ENCODE measurements around the gene ZNF433. TPM values are rescaled to one million over a fixed set of nuclear protein-coding genes. Genes with fewer than 3 reads are reported as not detected.
A peak's percentile ranks its signal among the peaks of the same experiment; 100 is the strongest.

ZNF433 gene
- total and polyA plus RNA-seq, 10 of the 15 experiments (the other 5 are each of a cell fraction or from before 2014, with no cell fraction given): 0.79 to 2.9 (median 1.7) TPM

DNA sequence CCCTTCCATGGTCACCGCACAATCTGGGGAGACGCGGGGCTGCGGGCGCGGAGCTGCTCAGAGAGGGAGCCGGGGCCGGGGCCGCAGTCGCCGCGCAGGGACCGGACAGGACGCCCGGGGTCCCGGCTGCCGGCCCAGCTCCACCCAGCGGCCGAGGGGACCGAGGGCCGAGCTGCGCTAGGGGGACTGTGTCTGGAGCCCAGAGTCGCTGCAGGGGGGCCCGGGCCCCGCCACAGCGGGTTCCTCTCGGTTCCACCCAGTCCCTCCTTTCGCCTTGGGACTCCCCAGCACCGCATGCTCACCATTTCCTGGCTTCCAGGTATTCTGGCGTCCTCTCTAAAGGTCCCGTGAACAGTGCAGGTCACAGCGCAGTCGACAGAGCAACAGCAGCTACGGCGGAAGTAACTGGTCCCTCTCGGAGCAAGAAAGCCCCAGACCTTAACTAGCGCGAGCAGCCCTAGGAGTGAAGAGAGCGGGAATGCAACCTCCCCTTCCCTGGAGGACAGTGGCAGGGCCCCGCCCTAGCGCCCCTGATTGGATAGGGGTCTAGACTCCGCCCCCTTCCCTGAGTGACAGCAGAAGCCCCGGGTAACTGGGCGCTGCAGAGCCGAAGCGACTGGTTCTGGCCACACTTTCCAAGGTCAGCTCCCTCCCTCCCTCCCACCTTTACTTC lies 17.2 kb upstream of the ZNF433 start, which contains the start of gene ZNF878 (continued):
- TF ChIP-seq CEBPB (IDR thresholded peaks at IDR 0.05; ENCODE audit: borderline replicate concordance in 1 of 2, low read depth in 2 of 2, low read length in 2 of 2) (no peak), CREB1 (IDR thresholded peaks at IDR 0.05; ENCODE audit: low read depth) (peak; percentile 35; the same call in 1 of the 2 replicates), RB1 (IDR thresholded peaks at IDR 0.05; ENCODE audit: borderline replicate concordance) (peak; percentile 39; the same call in 1 of the 2 replicates), KLF5 (IDR thresholded peaks at IDR 0.05; ENCODE audit: partially characterized antibody) (peak; percentile 60), SP1 (IDR thresholded peaks at IDR 0.05; ENCODE audit: low read depth, low read length) (peak; percentile 67), NBN (IDR thresholded peaks at IDR 0.05) (peak; percentile 47), E2F4 (IDR thresholded peaks at IDR 0.05; ENCODE audit: low read depth, low read length) (0 out of 2 replicates have a peak, but pooled peaks have one; percentile 41), NR2F1 (conservative IDR thresholded peaks at IDR 0.05) (peak; percentile 71), YY1 (IDR thresholded peaks at IDR 0.05; ENCODE audit: low read depth, low read length) (peak; percentile 45; the same call in 1 of the 2 replicates), BHLHE40 (IDR thresholded peaks at IDR 0.05; ENCODE audit: borderline replicate concordance in 1 of 2, low read depth in 2 of 2, low read length in 1 of 2) (peak; percentile 29 to 45; a peak in 1 of 4 replicates), POLR2AphosphoS5 (IDR thresholded peaks at IDR 0.05; ENCODE audit: low read length) (peak; percentile 94), KAT2A (conservative IDR thresholded peaks at IDR 0.05; ENCODE audit: control insufficient read depth, low read depth, low read length) (no peak), TAF1 (IDR thresholded peaks at IDR 0.05; ENCODE audit: borderline replicate concordance, low read depth, low read length) (peak; percentile 95), PKNOX1 (IDR thresholded peaks at IDR 0.05) (peak; percentile 97), POLR2AphosphoS2 (IDR thresholded peaks at IDR 0.05; ENCODE audit: low read depth, low read length) (peak; percentile 79), CHD2 (IDR thresholded peaks at IDR 0.05; ENCODE audit: borderline replicate concordance, low read depth, low read length) (no peak)
- TF ChIP-seq, protein P1, sequence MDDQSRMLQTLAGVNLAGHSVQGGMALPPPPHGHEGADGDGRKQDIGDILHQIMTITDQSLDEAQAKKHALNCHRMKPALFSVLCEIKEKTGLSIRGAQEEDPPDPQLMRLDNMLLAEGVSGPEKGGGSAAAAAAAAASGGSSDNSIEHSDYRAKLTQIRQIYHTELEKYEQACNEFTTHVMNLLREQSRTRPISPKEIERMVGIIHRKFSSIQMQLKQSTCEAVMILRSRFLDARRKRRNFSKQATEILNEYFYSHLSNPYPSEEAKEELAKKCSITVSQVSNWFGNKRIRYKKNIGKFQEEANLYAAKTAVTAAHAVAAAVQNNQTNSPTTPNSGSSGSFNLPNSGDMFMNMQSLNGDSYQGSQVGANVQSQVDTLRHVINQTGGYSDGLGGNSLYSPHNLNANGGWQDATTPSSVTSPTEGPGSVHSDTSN (IDR thresholded peaks at IDR 0.05; ENCODE audit: insufficient replicate concordance, low read depth, low read length): peak; percentile 94

Measured in GM12878 (cell line).